Islet precursor cell (in vitro differentiated cells): Measurements from ENCODE around the gene RAB10.
A peak's percentile ranks its signal among the peaks of the same experiment; 100 is the strongest.
"Not testable (repeated sequence)": the region's sequence is repeated elsewhere in the genome, so short reads cannot be mapped to it uniquely, and the experiment has no call there.

Source experiments
- DNase-seq: peaks from one replicate; pipeline ENCODE4 v3.0.0-alpha.2; 2018

The RAB10 gene

GRCh38 chr2:26064846-26065245, 31.0 kb downstream of the RAB10 start:
- no peak for DNase-seq

- no peak for DNase-seq
These were observed 33.5 kb downstream of the RAB10 start for GRCh38 chr2:26067186-26067974.

GRCh38 chr2:26067980-26068507, 34.2 kb downstream of the RAB10 start:
- no peak for DNase-seq

- DNase-seq: peak; percentile 58
These were observed 34.9 kb downstream of the RAB10 start for GRCh38 chr2:26068602-26069298.

- no peak for DNase-seq
These were observed 36.8 kb downstream of the RAB10 start for GRCh38 chr2:26070730-26071129.

GRCh38 chr2:26072925-26073768, 39.3 kb downstream of the RAB10 start:
- DNase-seq: no peak

GRCh38 chr2:26073830-26074229, 39.9 kb downstream of the RAB10 start:
- no peak for DNase-seq

- no peak for DNase-seq
These were observed 40.8 kb downstream of the RAB10 start for GRCh38 chr2:26074676-26075075.

- DNase-seq: no peak
These were observed 41.3 kb downstream of the RAB10 start for GRCh38 chr2:26075173-26075572.

GRCh38 chr2:26076001-26076587, 42.2 kb downstream of the RAB10 start:
- DNase-seq: no peak

GRCh38 chr2:26077291-26077690, 43.4 kb downstream of the RAB10 start:
- DNase-seq: no peak

- no peak for DNase-seq
These were observed 45.1 kb downstream of the RAB10 start for GRCh38 chr2:26078939-26079338.

GRCh38 chr2:26080356-26080755, 46.5 kb downstream of the RAB10 start:
- DNase-seq: no peak

- DNase-seq: not testable (repeated sequence)
These were observed 47.0 kb downstream of the RAB10 start for GRCh38 chr2:26080925-26081324.

GRCh38 chr2:26081556-26081955, 47.7 kb downstream of the RAB10 start:
- no peak for DNase-seq

GRCh38 chr2:26086155-26086637, 52.3 kb downstream of the RAB10 start:
- DNase-seq: no peak

GRCh38 chr2:26086779-26087178, 52.9 kb downstream of the RAB10 start:
- no peak for DNase-seq

- DNase-seq: no peak
These were observed 54.3 kb downstream of the RAB10 start for GRCh38 chr2:26088038-26088643.

GRCh38 chr2:26088931-26089330, 55.0 kb downstream of the RAB10 start:
- not testable (repeated sequence) for DNase-seq

- DNase-seq: no peak
These were observed 55.5 kb downstream of the RAB10 start for GRCh38 chr2:26089337-26089736.

GRCh38 chr2:26095758-26096157, 61.9 kb downstream of the RAB10 start:
- DNase-seq: no peak

GRCh38 chr2:26099933-26100332, 66.0 kb downstream of the RAB10 start:
- DNase-seq: no peak
